GM21381 (cell line): ENCODE data around the gene CNEP1R1.

ENCODE experiments used
- ATAC-seq: cut with Tn5 transposase; IDR thresholded peaks from one replicate; pipeline ENCODE4 v1.9.1; 2021; ENCODE audit warnings: mild to moderate bottlenecking, moderate library complexity; ENCODE audit not compliant: unreplicated experiment

Gene CNEP1R1

GRCh38 chr16:50015631-50016030 is 9.4 kb upstream of the CNEP1R1 start:
- no peak for ATAC-seq

- no peak for ATAC-seq
These were observed 7.5 kb upstream of the CNEP1R1 start for GRCh38 chr16:50017553-50017952.

GRCh38 chr16:50021544-50021943 is 3.5 kb upstream of the CNEP1R1 start:
- ATAC-seq, result no peak

- no peak for ATAC-seq
These were observed 1.4 kb upstream of the CNEP1R1 start for GRCh38 chr16:50023641-50024040.

- ATAC-seq, result no peak
These were observed 818 bp upstream of the CNEP1R1 start for GRCh38 chr16:50024207-50024606.

GRCh38 chr16:50025537-50025931 is 509 bp downstream of the CNEP1R1 start:
- peak; percentile 10 for ATAC-seq

- no peak for ATAC-seq
These were observed 2.8 kb downstream of the CNEP1R1 start for GRCh38 chr16:50027829-50028228.

GRCh38 chr16:50035468-50035992 is 10.5 kb downstream of the CNEP1R1 start:
- no peak for ATAC-seq

- ATAC-seq, result no peak
These were observed 11.4 kb downstream of the CNEP1R1 start for GRCh38 chr16:50036426-50036825.

GRCh38 chr16:50037662-50038220 is 12.7 kb downstream of the CNEP1R1 start:
- ATAC-seq, result no peak

GRCh38 chr16:50038286-50038685 is 13.3 kb downstream of the CNEP1R1 start:
- no peak for ATAC-seq

GRCh38 chr16:50038756-50039529 is 13.9 kb downstream of the CNEP1R1 start:
- no peak for ATAC-seq

- ATAC-seq, result no peak
These were observed 15.0 kb downstream of the CNEP1R1 start for GRCh38 chr16:50040018-50040417.

GRCh38 chr16:50040710-50041109 is 15.7 kb downstream of the CNEP1R1 start:
- no peak for ATAC-seq

GRCh38 chr16:50043358-50043757 is 18.3 kb downstream of the CNEP1R1 start:
- no peak for ATAC-seq

GRCh38 chr16:50045412-50045811 is 20.4 kb downstream of the CNEP1R1 start:
- no peak for ATAC-seq

- no peak for ATAC-seq
These were observed 21.8 kb downstream of the CNEP1R1 start for GRCh38 chr16:50046853-50047252.

- no peak for ATAC-seq
These were observed 22.8 kb downstream of the CNEP1R1 start for GRCh38 chr16:50047864-50048263.

- ATAC-seq, result no peak
These were observed 25.8 kb downstream of the CNEP1R1 start for GRCh38 chr16:50050802-50051201.

- no peak for ATAC-seq
These were observed 31.2 kb downstream of the CNEP1R1 start for GRCh38 chr16:50056226-50056625.

- no peak for ATAC-seq
These were observed 33.2 kb downstream of the CNEP1R1 start for GRCh38 chr16:50058091-50058771.

GRCh38 chr16:50059111-50059510 is 34.1 kb downstream of the CNEP1R1 start:
- no peak for ATAC-seq
